Panc1 (cell line): ENCODE measurements around the gene IFIT1. TPM values are rescaled to one million over a fixed set of nuclear protein-coding genes. Genes with fewer than 3 reads are reported as not detected.

Experiments used
- ATAC-seq: fragments of 200-7000 bp; cut with Tn5 transposase; 2 replicates; pipeline ENCODE4 v1.9.1; 2020; ENCODE audit warnings: mild to moderate bottlenecking, moderate library complexity
- BruUV-seq: library from RNA; stranded (reverse); fragments of 400-500 nt; replicated peaks from 2 replicates; lab custom pipeline; 2021; lab: Mats Ljungman, UMichigan
- CTCF ChIA-PET: fragments of 300-600 bp; sonication (Branson Sonifier 250); formaldehyde crosslinking; loops from one replicate; lab custom pipeline; 2022; ENCODE audit warnings: antibody characterized with exemption; lab: Charles Lee
- POLR2A ChIA-PET: fragments of 300-600 bp; sonication (Branson Sonifier 250); formaldehyde crosslinking; loops from one replicate; lab custom pipeline; 2022; ENCODE audit warnings: antibody characterized with exemption; lab: Charles Lee
- DNase-seq: peaks from one replicate; pipeline ENCODE4 v3.0.0-alpha.2; 2010; ENCODE audit warnings: low read depth, low spot score
- H3K27ac ChIP-seq: 2 replicates; pipeline ENCODE4 v1.5.1; 2011; ENCODE audit warnings: mild to moderate bottlenecking, low read length, inconsistent platforms
- H3K27me3 ChIP-seq: fragments of 200-500 bp; sonication (Bioruptor generic); 2 replicates; pipeline ENCODE4 v1.6.0; 2014; ENCODE audit warnings: low read length, inconsistent platforms; ENCODE audit not compliant: control insufficient read depth, insufficient read depth
- H3K36me3 ChIP-seq: fragments of 200-500 bp; sonication (Bioruptor generic); 2 replicates; pipeline ENCODE4 v1.5.1; 2014; ENCODE audit warnings: inconsistent platforms, mild to moderate bottlenecking, low read length, moderate library complexity; ENCODE audit not compliant: control insufficient read depth, insufficient read depth
- H3K4me1 ChIP-seq: 2 replicates; pipeline ENCODE4 v1.5.1; 2011; ENCODE audit warnings: inconsistent platforms, mild to moderate bottlenecking, low read length, moderate library complexity; ENCODE audit not compliant: control insufficient read depth, insufficient read depth
- H3K4me3 ChIP-seq, 2 experiments: 2 replicates each; pipeline ENCODE4 v1.5.1; 2011 to 2012; ENCODE audit warnings: low read depth in 2 of 2, low read length in 2 of 2, mild to moderate bottlenecking in 2 of 2, inconsistent platforms in 1 of 2, moderate library complexity in 1 of 2
- H3K9me3 ChIP-seq: fragments of 200-500 bp; sonication (Bioruptor generic); 2 replicates; pipeline ENCODE4 v1.5.1; 2014; ENCODE audit warnings: low read depth, mild to moderate bottlenecking, inconsistent platforms, low read length, moderate library complexity; ENCODE audit not compliant: control insufficient read depth, insufficient read depth
- POLR2AphosphoS5 ChIP-seq: IDR thresholded peaks from 2 replicates; pipeline ENCODE4 v1.6.1; 2012; ENCODE audit warnings: mild to moderate bottlenecking, low read depth, low read length, moderate library complexity
- SIN3A ChIP-seq: IDR thresholded peaks from 2 replicates; pipeline ENCODE4 v1.6.1; 2012; ENCODE audit warnings: low read depth, mild to moderate bottlenecking, low read length, moderate library complexity, borderline replicate concordance; ENCODE audit not compliant: insufficient read depth
- TCF7L2 ChIP-seq: IDR thresholded peaks from 2 replicates; pipeline ENCODE4 v1.6.1; 2011; ENCODE audit warnings: mild to moderate bottlenecking, low read depth, low read length, inconsistent platforms
- in situ Hi-C: cut with HindIII; loops from 2 replicates; pipeline ENCODE4 v1.10.0; 2016; ENCODE audit warnings: low sequenced_read_pairs, low pct_unique_long_range_greater_than_20kb
- intact Hi-C: fragments of 100-400 bp; cut with micrococcal nuclease; formaldehyde crosslinking; loops from one replicate; pipeline ENCODE4 v1.10.0; 2022; ENCODE audit not compliant: unreplicated experiment
- total RNA-seq: library from RNA; stranded (reverse); gene quantifications from one replicate; pipeline ENCODE4 v1.2.1, GENCODE V29; 2021; ENCODE audit not compliant: unreplicated experiment
- TF ChIP-seq, protein P1 (sequence below): fragments of 450-650 bp; IDR thresholded peaks from 2 replicates; pipeline ENCODE4 v1.5.1; 2017; ENCODE audit warnings: mild to moderate bottlenecking
- TF ChIP-seq, protein P2 (sequence below), 2 experiments: IDR thresholded peaks; 2 replicates each; pipeline ENCODE4 v1.6.1; 2011 to 2012; ENCODE audit warnings: low read depth in 2 of 2, control low read depth in 1 of 2, low read length in 1 of 2, mild to moderate bottlenecking in 1 of 2, moderate library complexity in 1 of 2; ENCODE audit not compliant: insufficient read depth in 1 of 2

IFIT1 gene
- total RNA-seq, 1 experiment from 2014 or later = 43.8 TPM

DNA sequence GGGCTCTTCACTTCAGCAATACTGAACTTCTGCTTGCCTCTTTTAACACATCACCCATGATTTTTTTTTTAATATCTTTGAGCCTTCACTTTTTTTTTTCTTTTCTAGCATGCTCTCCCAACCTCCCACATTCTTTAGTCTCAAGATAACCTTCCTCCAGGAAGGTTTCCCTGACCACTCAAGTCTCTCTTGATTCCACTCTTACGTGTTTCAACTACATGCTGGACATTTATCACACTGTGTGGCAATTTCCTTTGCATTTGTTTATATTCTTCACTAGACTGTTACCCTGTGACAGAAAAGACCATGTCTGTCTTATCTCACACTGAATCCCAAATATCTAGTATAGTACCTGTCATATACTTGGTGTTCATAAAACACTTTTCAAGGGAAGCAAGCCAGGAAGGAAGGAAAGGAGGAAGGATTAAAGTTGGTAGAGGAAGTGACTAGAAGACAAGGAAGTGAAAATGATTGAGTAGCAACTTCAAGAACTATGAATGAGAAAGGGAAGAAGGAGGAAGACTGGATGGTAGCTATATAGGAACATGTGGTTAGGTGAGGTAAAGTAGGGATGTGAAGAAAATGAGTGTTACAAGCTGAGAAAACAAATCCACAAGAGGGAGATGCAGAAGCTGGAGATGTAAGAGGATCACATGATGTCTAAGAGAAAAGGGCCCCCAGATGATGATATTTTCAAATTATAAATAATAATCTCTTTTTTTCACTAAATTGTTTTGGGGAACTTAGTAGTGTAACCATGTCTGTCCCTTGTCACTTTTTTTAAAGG lies 62.3 kb downstream of the IFIT1 start:
- Histone ChIP-seq H3K9me3 (no peaks in the 10 kb centered on the region), H3K27me3 (no peaks in the 10 kb centered on the region), H3K27ac (no peak overlapping the region), H3K36me3 (no peaks in the 10 kb centered on the region), H3K4me3 (no peak overlapping the region), H3K4me1 (peaks cover 3% of the 10 kb centered on the region)
- DNase-seq (no peak), ATAC-seq (no peak)
- intact Hi-C loops = no loop called here
- ChIA-PET CTCF (no interaction called here), POLR2A (no interaction called here)
- in situ Hi-C loops = no loop called here
- TF ChIP-seq SIN3A = no peak
- TF ChIP-seq, protein P1, sequence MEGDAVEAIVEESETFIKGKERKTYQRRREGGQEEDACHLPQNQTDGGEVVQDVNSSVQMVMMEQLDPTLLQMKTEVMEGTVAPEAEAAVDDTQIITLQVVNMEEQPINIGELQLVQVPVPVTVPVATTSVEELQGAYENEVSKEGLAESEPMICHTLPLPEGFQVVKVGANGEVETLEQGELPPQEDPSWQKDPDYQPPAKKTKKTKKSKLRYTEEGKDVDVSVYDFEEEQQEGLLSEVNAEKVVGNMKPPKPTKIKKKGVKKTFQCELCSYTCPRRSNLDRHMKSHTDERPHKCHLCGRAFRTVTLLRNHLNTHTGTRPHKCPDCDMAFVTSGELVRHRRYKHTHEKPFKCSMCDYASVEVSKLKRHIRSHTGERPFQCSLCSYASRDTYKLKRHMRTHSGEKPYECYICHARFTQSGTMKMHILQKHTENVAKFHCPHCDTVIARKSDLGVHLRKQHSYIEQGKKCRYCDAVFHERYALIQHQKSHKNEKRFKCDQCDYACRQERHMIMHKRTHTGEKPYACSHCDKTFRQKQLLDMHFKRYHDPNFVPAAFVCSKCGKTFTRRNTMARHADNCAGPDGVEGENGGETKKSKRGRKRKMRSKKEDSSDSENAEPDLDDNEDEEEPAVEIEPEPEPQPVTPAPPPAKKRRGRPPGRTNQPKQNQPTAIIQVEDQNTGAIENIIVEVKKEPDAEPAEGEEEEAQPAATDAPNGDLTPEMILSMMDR = no peak
- no peak for TF ChIP-seq POLR2AphosphoS5
- no peak for TF ChIP-seq TCF7L2
- TF ChIP-seq, protein P2, sequence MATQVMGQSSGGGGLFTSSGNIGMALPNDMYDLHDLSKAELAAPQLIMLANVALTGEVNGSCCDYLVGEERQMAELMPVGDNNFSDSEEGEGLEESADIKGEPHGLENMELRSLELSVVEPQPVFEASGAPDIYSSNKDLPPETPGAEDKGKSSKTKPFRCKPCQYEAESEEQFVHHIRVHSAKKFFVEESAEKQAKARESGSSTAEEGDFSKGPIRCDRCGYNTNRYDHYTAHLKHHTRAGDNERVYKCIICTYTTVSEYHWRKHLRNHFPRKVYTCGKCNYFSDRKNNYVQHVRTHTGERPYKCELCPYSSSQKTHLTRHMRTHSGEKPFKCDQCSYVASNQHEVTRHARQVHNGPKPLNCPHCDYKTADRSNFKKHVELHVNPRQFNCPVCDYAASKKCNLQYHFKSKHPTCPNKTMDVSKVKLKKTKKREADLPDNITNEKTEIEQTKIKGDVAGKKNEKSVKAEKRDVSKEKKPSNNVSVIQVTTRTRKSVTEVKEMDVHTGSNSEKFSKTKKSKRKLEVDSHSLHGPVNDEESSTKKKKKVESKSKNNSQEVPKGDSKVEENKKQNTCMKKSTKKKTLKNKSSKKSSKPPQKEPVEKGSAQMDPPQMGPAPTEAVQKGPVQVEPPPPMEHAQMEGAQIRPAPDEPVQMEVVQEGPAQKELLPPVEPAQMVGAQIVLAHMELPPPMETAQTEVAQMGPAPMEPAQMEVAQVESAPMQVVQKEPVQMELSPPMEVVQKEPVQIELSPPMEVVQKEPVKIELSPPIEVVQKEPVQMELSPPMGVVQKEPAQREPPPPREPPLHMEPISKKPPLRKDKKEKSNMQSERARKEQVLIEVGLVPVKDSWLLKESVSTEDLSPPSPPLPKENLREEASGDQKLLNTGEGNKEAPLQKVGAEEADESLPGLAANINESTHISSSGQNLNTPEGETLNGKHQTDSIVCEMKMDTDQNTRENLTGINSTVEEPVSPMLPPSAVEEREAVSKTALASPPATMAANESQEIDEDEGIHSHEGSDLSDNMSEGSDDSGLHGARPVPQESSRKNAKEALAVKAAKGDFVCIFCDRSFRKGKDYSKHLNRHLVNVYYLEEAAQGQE (IDR thresholded peaks at IDR 0.05; ENCODE audit: insufficient read depth in 1 of 2, low read depth in 2 of 2, low read length in 1 of 2) = no peak
- BruUV-seq = no TSS peak

Other genes with a start within 250 kb of the IFIT1 start
- 0.10 TPM for gene CH25H, start 185.3 kb upstream of the IFIT1 start, total RNA-seq
- gene LIPA, start 140.8 kb upstream of the IFIT1 start, total RNA-seq = 172 TPM
- gene IFIT2, start 90.6 kb upstream of the IFIT1 start, total RNA-seq = 31.6 TPM
- gene IFIT3, start 64.6 kb upstream of the IFIT1 start, total RNA-seq = 29.8 TPM
- not detected for gene IFIT1B, start 14.6 kb upstream of the IFIT1 start, total RNA-seq
- gene IFIT5, start 21.9 kb downstream of the IFIT1 start, total RNA-seq = 11.1 TPM
- gene SLC16A12, start 143.0 kb downstream of the IFIT1 start, total RNA-seq = not detected